ENCODE results near the gene TMTC4.
"Not testable (repeated sequence)": the region's sequence is repeated elsewhere in the genome, so short reads cannot be mapped to it uniquely, and the experiment has no call there.

The TMTC4 gene

DNA sequence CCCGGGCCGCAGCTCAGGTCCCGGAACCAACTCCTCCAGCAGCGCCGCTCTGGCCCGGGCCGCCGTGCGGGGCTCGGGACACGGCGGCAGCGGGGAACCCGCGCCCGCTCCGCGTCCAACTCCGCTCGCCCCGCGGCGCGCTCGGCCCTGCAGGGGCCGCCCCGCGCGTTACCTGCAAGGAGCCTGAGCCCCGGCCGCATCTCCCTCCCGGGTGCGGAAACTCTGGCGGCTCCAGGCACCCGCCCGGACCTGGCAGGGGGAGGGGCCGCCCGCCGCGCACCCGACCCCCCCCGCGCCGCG is at the start of gene TMTC4:
Gene TMTC4 (minus strand): TSS at position 224 of the 300 bp plus-strand sequence. CDS start 4,433 bp downstream, outside the sequence.
- FAIRE-seq, result no peak

- no peak for FAIRE-seq
These were observed 47.9 kb upstream of the TMTC4 start for GRCh38 chr13:100722517-100722916.

DNA sequence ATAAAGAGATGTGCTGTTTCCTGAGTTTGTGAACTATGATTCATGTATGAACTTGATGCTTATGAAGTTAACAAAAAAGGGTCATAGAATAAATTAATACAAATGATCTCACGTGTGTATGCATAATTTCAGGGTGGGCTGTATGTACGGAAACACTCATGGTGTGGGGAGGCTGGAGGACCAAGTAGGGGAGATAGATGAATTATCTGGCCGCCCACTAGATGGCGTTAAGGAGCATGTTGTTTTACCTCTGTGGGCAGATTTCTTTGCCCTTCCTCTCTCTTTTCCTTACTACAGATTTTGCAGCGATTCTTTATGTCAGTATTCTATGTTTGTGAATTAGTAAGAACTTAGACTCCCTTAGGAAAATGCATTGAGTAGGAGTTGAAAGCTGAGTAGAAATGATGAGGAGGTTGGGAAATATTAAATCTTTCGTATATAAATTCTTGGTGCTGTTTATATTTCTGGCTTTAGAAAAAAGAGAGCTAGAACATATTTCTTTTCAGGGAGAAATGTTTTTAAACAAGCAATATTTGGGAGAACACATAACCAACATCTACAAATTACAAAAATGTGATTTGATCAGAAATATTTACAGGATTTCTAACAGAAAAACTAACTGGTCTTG is 47.4 kb upstream of the TMTC4 start:
- no peak for FAIRE-seq

- FAIRE-seq, result no peak
These were observed 41.0 kb upstream of the TMTC4 start for GRCh38 chr13:100715604-100716003.

DNA sequence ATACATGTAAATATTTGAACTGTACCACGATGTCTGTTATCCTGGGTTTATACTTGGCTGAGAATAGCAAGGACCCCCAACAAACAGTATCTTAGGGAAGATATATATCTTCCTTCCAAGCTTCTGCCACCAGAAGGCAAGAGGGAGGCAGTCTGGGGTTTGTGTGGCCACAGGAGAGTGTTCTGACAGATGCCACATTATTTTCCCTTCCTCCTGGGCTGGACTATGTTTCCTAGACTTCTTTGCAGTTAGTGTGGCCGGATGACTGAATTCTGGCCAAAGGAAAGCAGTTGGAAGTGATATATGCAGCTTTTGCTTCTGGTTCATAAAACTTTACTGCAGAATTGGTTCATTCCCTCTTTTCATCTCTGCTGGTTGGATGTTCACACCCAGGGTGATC is 39.9 kb upstream of the TMTC4 start:
- no peak for FAIRE-seq

GRCh38 chr13:100710176-100710575 is 35.6 kb upstream of the TMTC4 start:
- FAIRE-seq, result no peak

DNA sequence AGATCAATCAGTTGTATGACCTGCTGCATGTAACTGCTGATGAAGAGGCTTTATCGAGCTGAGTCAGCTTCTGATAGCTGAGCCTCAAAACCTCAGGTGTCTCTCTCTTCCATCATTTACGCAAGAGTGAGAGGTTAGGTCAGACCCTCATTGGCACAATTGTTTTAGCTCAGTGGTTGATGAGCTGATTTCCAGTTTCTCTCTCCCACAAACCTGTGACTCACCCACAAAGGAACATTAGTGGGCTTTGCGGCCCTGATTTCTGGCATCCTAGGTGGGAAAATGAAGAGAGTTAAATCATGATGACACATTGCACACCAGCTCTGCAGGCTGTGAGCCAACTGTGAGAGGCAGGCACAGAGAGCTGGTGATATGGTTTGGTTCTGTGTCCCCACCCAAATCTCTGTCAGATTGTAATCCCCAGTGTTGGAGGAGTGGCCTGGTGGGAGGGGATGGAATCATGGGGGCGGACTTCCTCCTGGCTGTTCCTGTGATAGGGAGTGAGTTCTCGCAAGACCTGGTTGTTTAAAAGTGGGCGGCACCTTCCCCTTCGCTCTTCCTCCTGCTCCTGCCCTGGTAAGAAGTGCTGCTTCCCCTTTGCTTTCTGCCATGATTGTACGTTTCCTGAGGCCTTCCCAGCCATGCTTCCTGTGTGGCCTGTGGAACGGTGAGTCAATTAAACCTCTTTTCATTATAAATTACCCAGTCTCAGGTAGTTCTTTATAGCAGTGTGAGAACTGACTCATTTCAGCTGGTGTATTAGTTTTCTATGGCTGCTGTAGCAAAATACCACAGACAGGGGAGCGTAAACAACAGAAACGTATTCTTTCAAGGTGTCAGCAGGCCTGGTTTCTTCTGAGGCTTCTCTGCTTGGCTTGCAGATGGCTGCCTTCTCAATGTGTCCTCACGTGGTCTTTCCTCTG is 33.5 kb upstream of the TMTC4 start:
- no peak for FAIRE-seq

DNA sequence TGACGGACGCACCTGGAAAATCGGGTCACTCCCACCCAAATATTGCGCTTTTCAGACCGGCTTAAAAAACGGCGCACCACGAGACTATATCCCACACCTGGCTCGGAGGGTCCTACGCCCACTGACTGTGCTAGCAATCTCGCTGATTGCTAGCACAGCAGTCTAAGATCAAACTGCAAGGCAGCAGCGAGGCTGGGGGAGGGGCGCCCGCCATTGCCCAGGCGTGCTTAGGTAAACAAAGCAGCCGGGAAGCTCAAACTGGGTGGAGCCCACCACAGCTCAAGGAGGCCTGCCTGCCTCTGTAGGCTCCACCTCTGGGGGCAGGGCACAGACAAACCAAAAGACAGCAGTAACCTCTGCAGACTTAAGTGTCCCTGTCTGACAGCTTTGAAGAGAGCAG is 23.7 kb upstream of the TMTC4 start:
- not testable (repeated sequence) for FAIRE-seq

DNA sequence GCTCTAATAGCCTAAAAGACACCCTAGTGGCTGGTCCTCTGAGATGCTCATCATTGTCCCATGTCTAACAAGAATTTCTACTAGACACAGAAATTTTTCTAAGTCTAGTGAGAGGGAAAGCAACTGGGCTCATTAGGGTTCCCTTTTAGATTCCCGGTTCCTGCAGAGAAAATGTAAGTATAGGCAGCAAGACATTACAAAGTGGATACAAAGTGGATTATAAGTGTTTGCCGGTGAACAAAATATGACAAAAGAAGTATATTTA is 20.8 kb upstream of the TMTC4 start:
- no peak for FAIRE-seq

DNA sequence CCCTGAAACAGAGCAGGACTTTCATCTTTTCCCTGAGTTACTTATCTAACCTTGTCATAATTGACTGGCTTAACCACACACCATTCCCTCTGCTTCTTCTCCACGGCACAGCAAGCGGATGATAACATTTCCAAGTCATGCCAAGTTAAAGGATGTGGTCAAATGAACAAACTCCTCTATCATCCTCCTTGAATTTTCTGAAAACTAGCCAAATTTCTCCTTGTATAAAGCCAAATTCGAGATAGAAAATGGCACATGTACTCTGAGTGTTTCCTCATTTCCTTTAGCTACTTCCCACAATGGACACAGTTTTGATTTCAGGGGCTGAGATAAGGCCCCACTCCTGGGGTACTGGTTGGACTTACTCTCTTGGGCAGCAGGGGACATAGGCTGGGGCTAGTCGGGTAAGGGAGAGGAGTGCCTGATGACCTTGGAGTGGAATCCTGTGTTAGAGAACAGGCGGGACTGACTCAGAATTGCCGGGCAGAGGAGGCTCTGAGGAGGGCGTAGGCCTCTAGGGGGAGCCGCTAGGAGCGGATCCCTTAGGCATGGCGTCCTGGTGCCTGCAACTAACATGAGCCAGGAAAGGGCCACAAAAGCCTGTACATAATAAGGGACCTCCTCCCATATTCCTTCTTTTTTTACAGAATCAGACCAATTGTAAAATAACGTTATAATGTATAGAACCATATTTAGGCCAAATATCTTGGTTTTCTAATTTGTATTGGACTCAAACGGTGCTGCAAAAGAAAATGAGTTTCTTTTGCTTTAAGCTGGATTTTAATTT is 20.3 kb upstream of the TMTC4 start:
- no peak for FAIRE-seq

DNA sequence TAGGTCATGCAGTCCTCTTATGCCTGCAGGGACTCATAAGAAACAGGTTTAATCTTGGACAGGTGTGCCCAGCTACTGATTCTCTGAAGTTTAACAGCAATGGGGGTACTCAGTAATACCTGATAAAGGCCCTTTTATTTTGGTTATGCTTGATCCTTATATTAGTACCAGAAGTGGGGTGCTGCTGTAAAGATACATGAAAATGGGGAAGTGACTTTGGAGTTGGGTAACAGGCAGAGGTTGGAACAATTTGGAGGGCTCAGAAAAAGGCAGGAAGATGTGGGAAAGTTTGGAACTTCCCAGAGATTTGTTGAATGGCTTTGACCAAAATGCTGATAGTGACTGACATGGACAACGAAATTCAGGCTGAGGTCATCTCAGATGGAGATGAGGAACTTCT is 14.6 kb upstream of the TMTC4 start:
- FAIRE-seq, result no peak

DNA sequence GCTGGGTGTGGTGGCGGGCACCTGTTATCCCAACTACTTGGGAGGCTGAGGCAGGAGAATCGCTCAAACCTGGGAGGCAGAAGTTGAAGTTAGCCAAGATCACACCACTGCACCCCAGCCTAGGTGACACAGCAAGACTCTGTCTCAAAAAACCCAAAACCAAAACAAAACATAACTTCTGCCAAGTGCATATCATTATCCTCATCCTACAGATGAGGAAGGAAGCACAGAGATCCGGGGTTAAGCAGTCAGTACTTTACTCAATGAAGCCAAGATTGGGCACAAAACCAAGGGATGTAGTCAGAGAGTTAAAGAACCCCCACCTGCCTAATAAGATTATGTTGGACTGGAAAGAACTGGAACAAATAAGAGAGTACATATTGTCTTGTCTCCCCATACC is 5.5 kb upstream of the TMTC4 start:
- FAIRE-seq, result no peak

DNA sequence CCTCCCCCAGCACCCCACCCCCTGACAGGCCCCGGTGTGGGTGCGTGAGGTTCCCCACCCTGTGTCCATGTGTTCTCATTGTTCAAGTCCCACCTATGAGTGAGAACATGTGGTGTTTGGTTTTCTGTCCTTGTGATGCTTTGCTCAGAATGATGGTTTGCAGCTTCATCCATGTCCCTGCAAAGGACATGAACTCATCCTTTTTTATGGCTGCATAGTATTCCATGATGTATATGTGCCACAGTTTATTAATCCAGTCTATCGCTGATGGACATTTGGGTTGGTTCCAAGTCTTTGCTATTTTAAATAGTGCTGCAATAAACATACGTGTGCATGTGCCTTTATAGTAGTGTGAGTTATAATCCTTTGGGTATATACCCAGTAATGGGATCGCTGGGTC is 2.5 kb upstream of the TMTC4 start:
- FAIRE-seq, result not testable (repeated sequence)

GRCh38 chr13:100675661-100676129 is 1.1 kb upstream of the TMTC4 start:
- no peak for FAIRE-seq

DNA sequence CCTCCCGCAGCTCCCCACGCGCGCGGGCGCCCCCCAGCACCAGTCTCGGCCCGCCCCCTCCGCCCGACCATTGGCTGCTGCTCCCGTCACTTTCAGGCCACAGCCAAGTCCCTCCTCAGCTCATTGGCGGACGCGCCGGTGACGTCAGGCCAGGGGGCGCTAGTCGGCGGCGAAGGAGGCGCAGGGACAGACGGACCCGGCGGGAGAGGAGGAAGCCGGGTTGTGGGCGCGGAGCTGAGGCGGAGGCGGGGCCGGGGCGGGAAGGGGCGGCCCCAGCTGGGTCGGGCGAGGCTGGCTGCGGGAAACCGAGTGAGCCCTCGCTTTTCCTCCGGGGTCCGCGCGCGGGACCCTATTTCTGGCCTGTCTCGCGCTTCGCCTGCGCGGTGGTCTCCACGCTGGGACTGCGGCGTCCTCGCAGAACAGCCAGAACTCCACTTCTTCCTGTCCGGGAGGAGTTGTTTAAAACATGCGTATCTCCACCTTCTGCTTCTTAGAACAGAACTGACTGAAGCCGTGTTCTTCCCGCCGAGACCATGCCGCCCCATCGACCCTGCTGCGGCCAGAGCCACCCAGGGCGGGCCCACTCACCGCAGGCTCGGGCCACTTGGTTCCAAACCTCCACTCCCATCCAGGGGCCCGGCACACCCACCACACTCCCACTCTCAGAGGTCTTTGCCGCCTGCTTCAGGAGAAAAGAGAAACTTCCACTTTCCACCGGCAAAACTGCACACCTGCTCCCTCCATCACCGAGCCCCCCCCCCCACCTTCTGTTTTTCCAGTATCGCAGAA is 471 bp upstream of the TMTC4 start:
- FAIRE-seq, result no peak

GRCh38 chr13:100673713-100674571 is 653 bp downstream of the TMTC4 start:
- FAIRE-seq, result no peak

GRCh38 chr13:100673376-100673712 is 1.3 kb downstream of the TMTC4 start:
- no peak for FAIRE-seq

DNA sequence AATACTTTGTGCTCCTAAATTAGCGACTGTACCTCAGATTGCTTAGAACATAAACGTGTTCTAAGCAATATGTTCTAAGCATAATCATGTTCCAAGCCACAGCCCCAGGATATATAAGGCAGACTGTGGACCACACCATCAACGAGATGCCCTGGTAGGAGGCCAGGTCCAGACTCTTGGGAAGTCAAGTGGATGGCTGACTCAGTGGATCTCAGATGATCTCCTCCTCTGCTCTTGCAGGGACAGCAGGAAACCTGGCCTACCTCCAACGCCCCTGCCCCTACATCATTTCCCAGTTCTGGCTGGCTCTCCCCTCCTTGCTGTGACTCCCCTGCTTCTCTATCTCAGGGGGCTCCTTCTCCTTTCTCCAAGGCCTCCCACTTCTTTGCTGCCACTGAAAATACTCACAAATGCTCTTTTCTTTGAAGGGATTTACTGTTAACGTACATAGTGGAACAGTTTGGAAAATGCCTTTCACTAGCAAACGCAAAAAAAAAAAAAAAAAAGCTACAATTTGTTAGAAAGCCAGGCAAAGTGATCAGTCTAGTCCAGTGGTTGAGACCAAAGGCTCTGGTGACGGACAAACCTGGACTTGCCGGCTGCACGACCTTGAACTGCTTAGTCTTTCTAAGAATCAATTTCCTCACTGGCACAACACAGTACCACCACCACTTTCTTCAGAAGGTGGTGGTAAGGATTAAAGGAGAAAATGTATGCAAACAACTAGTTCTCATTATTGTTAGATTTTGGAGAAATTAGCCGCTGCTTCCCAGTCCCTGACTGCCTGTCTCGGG is 3.0 kb downstream of the TMTC4 start:
- FAIRE-seq, result no peak

GRCh38 chr13:100668408-100668807 is 6.2 kb downstream of the TMTC4 start:
- no peak for FAIRE-seq

- no peak for FAIRE-seq
These were observed 6.7 kb downstream of the TMTC4 start for GRCh38 chr13:100667894-100668293.

GRCh38 chr13:100666124-100666523 is 8.5 kb downstream of the TMTC4 start:
- peak; percentile 46 for FAIRE-seq

Measured in endometrium (tissue), 2 donors.